ENCODE results near the gene GRK6.

Gene GRK6

GRCh38 chr5:177490311-177490991 lies 64.0 kb downstream of the GRK6 start:
- no peak for DNase-seq

- no peak for DNase-seq
These were observed 64.5 kb downstream of the GRK6 start for GRCh38 chr5:177490992-177491391.

- DNase-seq: peak; percentile 26
These were observed 65.0 kb downstream of the GRK6 start for GRCh38 chr5:177491429-177491945.

DNA sequence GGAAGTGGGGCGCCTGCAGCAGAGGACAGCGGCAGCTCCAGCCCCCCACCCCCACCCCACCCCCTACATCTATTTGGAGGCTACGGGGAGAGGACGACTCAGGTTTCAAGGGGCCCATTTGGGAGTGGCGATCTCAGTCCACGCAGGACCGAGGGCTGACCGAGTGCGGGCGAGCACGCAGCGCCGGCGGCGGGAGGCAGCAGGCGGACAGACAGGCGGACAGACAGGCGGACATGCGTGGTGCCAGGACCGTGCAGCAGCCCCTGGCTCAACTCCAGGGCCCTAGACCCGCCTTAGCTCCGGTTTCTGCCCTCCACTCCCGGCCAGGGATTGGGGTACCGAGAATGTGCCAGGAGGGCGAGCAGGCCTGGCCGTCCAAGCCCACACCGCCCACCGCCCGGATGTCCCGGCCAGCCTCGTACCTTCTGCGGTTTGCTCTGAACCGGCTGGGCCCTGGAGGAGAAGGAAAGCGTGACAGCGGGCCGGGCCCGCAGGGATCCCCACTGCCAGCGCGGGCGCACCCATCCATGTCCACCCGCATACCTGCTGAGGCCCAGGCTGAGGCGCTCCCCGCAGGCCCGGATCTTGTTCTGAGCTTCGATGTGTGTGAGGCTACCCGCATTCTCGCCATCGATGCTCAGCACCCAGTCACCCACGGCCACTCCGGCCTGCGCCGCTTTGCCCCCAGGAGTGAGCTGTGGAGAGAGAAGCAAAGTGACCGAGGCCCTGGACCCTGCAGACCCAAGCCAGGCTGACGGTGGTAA lies 65.7 kb downstream of the GRK6 start:
- no peak for DNase-seq

All from CD4-positive, alpha-beta T cell treated with Interleukin-17A for 4 hours (primary cell).